Stimulated activated naive CD8-positive, alpha-beta T cell treated with anti-CD3 and anti-CD28 coated beads, Interleukin-15, amount 100 ng/mL, for 72 hours (primary cell): ENCODE measurements around the gene OR2A12.
"Not testable (repeated sequence)": the region's sequence is repeated elsewhere in the genome, so short reads cannot be mapped to it uniquely, and the experiment has no call there.

Experiments
- ATAC-seq: fragments of 150-1000 bp; cut with Tn5 transposase; 2 replicates; pipeline ENCODE4 v1.10.0; 2021; ENCODE audit warnings: mild to moderate bottlenecking, moderate library complexity
- DNase-seq, 2 donors: peaks; one replicate each; pipeline ENCODE4 v3.0.0; 2021 to 2022
- H3K27ac Mint-ChIP-seq, 2 donors: one replicate each; pipeline ENCODE4 v1.8.0; 2022; ENCODE audit warnings: mild to moderate bottlenecking in 2 of 2, mixed read lengths in 2 of 2, moderate library complexity in 2 of 2
- H3K27me3 Mint-ChIP-seq: one replicate; pipeline ENCODE4 v1.8.0; 2022; ENCODE audit warnings: mixed read lengths
- H3K4me1 Mint-ChIP-seq: one replicate; pipeline ENCODE4 v1.8.0; 2022; ENCODE audit warnings: mild to moderate bottlenecking, mixed read lengths
- H3K4me3 Mint-ChIP-seq, 2 donors: one replicate each; pipeline ENCODE4 v1.8.0; 2022; ENCODE audit warnings: mild to moderate bottlenecking in 2 of 2, mixed read lengths in 2 of 2, moderate library complexity in 1 of 2
- H3K9me3 Mint-ChIP-seq, 2 donors: one replicate each; pipeline ENCODE4 v1.8.0; 2022; ENCODE audit warnings: mixed read lengths in 2 of 2

The OR2A12 gene

DNA sequence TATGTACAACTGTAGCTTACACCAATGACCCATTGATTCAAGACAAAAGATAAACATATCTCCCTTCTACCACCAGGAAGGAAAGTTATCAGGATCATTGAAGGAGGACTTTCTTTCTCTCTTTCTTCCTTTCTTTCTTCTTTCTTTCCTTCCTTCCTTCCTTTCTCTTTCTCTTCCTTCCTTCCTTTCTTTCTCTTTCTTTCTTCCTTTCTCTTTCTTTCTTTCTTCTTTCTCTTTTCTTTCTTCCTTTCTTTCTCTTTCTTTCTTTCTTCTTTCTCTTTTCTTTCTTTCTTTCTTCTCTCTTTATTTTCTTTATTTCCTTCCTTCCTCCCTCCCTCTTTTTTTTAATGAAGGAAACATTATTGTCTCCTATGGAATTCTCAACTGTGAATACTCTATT, 12.7 kb downstream of the OR2A12 start:
- Mint-ChIP-seq H3K4me1 (no peaks in the 10 kb centered on the region), H3K27ac (no peak overlapping the region), H3K9me3 (no peaks in the 10 kb centered on the region), H3K4me3 (no peak overlapping the region), H3K27me3 (no peaks in the 10 kb centered on the region)
- no peak for ATAC-seq
- no peak for DNase-seq

DNA sequence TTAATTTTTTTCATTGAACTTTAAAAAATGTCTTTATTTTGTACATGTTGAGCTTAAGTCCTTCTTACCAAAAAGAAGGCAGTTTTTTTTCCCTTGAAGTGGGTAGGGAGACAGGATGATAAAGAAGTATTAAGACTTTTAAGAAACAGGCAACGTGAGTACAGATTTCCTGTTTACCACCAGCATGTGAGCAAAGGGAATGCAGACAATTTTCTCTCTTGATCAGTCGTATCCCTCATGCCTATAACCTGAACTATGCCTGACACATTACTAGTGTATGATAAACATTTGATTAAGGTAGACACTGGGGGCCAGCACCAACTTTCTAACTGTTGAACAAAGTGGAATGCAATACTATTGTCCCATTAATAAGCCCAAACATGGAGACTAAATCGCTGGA, 14.5 kb downstream of the OR2A12 start:
- Mint-ChIP-seq H3K27ac (no peak overlapping the region), H3K4me1 (no peaks in the 10 kb centered on the region), H3K9me3 (no peaks in the 10 kb centered on the region), H3K27me3 (no peaks in the 10 kb centered on the region), H3K4me3 (no peak overlapping the region)
- DNase-seq: no peak
- ATAC-seq: no peak

DNA sequence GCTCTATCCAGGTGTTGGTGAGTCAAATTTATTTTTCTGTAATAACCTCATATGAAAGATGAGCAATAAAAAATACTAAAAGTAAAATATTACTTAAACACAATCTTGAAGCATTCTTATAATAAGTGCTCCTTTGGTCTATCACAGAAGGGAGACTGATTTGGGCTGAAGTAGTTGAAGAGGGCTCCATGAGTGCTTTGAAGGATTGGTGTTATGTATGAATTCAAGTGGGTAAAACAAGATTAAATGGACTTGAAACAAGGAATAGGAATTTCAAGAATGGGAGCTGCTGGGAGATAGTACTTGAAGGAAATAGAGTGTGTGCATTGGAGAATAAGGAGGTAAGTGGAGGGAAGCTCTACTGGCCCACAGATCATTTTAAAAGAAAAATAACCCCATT, 16.0 kb downstream of the OR2A12 start:
- Mint-ChIP-seq H3K9me3 (no peaks in the 10 kb centered on the region), H3K27me3 (no peaks in the 10 kb centered on the region), H3K4me3 (no peak overlapping the region), H3K27ac (no peak overlapping the region), H3K4me1 (no peaks in the 10 kb centered on the region)
- no peak for DNase-seq
- ATAC-seq: no peak

DNA sequence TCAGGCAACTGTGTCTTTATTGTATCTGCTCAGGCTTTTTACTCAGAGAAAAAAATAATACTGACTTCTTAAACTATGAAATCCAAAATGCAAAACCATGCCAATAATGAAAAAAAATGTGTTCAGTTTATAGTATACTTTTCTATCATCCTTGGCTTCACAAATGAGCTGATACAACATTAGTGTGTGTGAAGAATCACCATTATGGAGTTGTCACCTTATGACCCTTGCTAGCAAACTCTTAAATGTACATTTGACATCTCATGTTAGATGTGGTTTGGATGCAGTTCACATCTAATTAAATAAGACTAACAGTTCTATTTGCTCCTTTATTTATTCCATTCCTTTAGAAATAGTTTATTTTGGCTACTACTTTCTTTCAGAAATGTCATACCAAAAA, 19.1 kb downstream of the OR2A12 start:
- Mint-ChIP-seq H3K4me1 (no peaks in the 10 kb centered on the region), H3K27me3 (no peaks in the 10 kb centered on the region)

DNA sequence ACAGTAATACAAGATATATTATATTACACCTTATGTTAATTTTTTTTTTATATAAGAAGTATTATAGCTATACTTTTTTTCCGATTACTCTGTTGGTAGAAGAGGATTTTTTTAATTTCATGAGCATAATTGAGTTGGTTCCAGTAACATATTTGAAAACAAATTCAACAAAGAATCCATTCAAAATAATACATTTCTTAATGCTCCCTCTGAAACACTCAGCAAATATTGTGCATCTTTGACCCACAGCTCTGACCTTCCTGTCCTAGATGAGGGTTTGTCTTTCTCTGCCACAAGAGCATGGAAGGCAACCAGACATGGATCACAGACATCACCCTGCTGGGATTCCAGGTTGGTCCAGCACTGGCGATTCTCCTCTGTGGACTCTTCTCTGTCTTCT, 23.2 kb downstream of the OR2A12 start, which contains the start of gene OR2A2:
Gene OR2A2, plus strand, starts transcription at position 301 of the 400 bp plus-strand sequence. Its CDS starts 0 bp downstream, at position 301.
- peaks cover 8% of the 10 kb centered on the region for H3K27me3 Mint-ChIP-seq
- ATAC-seq: no peak

More for the DNA sequence above, 19.1 kb downstream of the OR2A12 start:
- Mint-ChIP-seq H3K4me3 (no peak overlapping the region), H3K27ac (no peak overlapping the region), H3K9me3 (no peaks in the 10 kb centered on the region)
- ATAC-seq: no peak
- no peak for DNase-seq

DNA sequence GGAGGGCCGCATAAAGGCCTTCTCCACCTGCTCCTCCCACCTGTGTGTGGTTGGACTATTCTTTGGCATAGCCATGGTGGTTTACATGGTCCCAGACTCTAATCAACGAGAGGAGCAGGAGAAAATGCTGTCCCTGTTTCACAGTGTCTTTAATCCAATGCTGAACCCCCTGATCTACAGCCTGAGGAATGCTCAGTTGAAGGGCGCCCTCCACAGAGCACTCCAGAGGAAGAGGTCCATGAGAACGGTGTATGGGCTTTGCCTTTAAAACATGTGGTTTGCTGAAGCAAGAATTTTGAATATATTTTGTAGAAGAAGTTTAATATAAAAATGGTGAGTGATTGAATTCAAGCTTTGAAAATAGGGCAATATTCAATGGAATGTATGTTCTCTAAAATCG, 24.2 kb downstream of the OR2A12 start:
- Mint-ChIP-seq H3K4me3 (no peak overlapping the region), H3K27me3 (peaks cover 8% of the 10 kb centered on the region), H3K27ac (no peak overlapping the region), H3K9me3 (no peaks in the 10 kb centered on the region), H3K4me1 (no peaks in the 10 kb centered on the region)
- no peak for DNase-seq
- ATAC-seq: no peak

More for the DNA sequence above, 23.2 kb downstream of the OR2A12 start, which contains the start of gene OR2A2:
- Mint-ChIP-seq H3K27ac (peak within 1 kb of the TSS in 1 of 2 donors; percentile 23), H3K4me1 (no peaks in the 10 kb centered on the region), H3K4me3 (no peak within 1 kb of the TSS), H3K9me3 (no peaks in the 10 kb centered on the region)
- DNase-seq: no peak

DNA sequence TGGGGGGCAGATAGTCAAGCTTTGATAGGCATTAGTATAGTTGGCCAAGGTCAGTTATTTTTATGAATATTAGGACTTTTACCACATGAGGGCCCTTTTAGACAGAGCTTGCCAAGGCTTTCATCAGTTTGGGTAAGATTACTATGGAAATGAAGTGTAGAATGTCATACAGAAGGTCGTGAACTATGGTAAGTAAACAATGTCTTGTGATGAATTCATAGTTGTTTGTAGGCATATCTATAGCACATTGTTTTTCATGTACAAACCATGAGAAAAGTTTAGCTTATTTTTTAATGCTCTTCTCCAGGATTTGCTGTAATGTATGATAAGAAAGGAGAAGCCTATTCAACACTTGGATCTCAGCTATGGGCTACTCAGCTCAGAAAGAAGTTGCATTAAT, 27.6 kb downstream of the OR2A12 start:
- DNase-seq: no peak
- Mint-ChIP-seq H3K9me3 (no peaks in the 10 kb centered on the region), H3K27ac (no peak overlapping the region), H3K27me3 (peaks cover 8% of the 10 kb centered on the region), H3K4me3 (no peak overlapping the region), H3K4me1 (no peaks in the 10 kb centered on the region)
- no peak for ATAC-seq

DNA sequence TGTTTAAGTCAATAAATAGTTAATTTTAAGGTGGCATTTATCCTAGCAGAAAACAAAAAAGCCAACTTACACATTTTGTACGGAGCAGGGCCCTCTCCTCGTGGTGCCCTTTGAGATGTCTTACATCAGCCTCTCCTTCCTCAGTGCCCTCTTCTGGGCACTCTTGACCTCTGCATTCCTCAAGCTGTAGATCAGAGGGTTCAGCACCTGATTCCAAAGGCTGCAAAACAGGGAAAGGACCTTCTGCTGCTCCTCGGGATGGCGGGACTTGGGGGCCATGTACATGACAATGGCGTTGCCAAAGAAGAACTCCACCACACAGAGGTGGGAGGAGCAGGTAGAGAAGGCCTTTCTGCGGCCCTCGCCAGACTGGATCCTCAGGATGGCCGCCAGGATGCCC, 32.3 kb downstream of the OR2A12 start:
- H3K4me3 Mint-ChIP-seq: no peak overlapping the region
- DNase-seq: no peak
- no peak for ATAC-seq

DNA sequence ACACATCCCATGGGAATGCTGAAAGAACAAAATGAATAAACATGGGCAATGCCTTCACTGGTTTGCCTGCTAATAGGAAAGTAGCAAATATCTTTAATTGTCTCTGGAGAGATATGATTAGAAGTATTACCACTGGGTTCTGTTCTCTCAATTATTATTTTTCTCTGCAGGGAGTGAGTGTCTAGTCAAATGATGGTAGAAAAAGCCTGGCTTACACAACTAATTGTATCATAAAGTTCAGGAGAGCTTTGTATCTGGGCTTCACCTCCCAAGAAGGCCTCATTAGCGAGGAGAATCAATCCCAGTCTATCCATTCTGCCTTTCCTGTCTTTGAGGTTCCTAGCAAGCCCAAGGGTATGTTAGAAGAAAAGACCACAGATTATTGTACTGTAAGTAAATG, 36.8 kb downstream of the OR2A12 start, which contains the start of gene OR2A14:
Gene OR2A14, plus strand, starts transcription at position 301 of the 400 bp plus-strand sequence. CDS start 5,937 bp downstream, outside the sequence.
- H3K27ac Mint-ChIP-seq: no peak within 1 kb of the TSS
- DNase-seq (no peak), ATAC-seq (no peak)
- H3K9me3 Mint-ChIP-seq: no peaks in the 10 kb centered on the region
- H3K4me1 Mint-ChIP-seq: peaks cover 11% of the 10 kb centered on the region
- H3K27me3 Mint-ChIP-seq: no peaks in the 10 kb centered on the region
- no peak within 1 kb of the TSS for H3K4me3 Mint-ChIP-seq

More for the DNA sequence above, 32.3 kb downstream of the OR2A12 start:
- Mint-ChIP-seq H3K27me3 (peaks cover 5% of the 10 kb centered on the region), H3K4me1 (no peaks in the 10 kb centered on the region), H3K27ac (no peak overlapping the region), H3K9me3 (no peaks in the 10 kb centered on the region)

DNA sequence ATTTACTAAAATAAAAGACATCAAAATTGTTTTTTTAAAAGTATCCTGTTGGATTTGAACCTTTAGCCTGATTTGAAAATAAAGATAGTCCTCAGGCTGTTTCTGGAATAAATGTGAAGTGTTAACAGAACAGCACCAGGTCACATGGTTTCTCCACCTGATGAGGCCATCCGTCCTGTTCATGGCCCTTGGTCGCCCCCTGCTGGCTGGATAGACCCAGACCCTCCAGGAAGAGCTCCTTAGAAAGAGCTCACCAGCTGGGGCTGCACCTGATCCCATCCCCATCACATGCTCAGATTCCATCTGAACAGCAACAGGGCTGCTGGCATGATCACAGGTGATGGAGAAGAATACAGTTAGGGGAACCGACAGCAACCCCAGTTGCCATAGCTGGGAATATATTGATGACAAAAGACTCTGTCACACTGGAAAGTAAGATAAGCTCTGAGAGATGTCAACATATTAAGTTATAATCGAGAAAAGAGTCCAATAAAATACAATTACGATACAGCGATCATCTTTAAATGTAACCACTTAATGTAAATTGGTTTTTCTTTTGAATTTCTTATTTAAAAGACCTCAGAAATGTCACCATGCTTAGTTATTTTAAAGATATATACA, 41.7 kb downstream of the OR2A12 start:
- ATAC-seq: peak; percentile 96
- H3K4me1 Mint-ChIP-seq: peaks cover 13% of the 10 kb centered on the region
- H3K9me3 Mint-ChIP-seq: no peaks in the 10 kb centered on the region
- H3K4me3 Mint-ChIP-seq: no peak overlapping the region
- H3K27ac Mint-ChIP-seq: no peak overlapping the region
- peak; percentile 82 to 87 for DNase-seq
- H3K27me3 Mint-ChIP-seq: no peaks in the 10 kb centered on the region

DNA sequence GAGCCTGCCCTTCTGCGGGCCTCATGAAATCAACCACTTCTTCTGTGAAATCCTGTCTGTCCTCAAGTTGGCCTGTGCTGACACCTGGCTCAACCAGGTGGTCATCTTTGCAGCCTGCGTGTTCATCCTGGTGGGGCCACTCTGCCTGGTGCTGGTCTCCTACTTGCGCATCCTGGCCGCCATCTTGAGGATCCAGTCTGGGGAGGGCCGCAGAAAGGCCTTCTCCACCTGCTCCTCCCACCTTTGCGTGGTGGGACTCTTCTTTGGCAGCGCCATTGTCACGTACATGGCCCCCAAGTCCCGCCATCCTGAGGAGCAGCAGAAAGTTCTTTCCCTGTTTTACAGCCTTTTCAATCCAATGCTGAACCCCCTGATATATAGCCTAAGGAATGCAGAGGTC, 43.5 kb downstream of the OR2A12 start:
- not testable (repeated sequence) for H3K27me3 Mint-ChIP-seq, H3K27ac Mint-ChIP-seq, H3K9me3 Mint-ChIP-seq, DNase-seq, H3K4me3 Mint-ChIP-seq, ATAC-seq
- H3K4me1 Mint-ChIP-seq: peaks cover 13% of the 10 kb centered on the region

DNA sequence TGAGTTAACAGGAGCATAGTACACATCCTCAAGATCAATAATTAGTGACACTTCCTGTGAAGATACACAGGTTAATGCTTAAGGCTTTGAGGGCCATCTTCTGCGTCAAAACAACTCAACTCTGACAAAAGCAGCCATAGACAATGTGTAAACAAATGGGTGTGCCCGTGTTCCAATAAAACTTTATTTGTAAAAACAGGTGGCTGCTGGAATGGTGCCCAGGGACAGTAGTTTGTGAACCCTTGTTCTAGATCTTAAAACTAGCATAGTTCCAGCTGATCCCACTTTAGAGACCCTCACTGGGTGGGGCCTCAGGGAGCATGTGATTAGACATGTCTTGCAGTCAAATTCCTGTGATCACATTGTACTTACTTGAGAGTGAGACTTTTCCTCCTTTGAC, 44.7 kb downstream of the OR2A12 start:
- DNase-seq (no peak), ATAC-seq (no peak)
- peaks cover 13% of the 10 kb centered on the region for H3K4me1 Mint-ChIP-seq
- H3K27me3 Mint-ChIP-seq: no peaks in the 10 kb centered on the region
- H3K27ac Mint-ChIP-seq: no peak overlapping the region
- no peaks in the 10 kb centered on the region for H3K9me3 Mint-ChIP-seq
- no peak overlapping the region for H3K4me3 Mint-ChIP-seq

DNA sequence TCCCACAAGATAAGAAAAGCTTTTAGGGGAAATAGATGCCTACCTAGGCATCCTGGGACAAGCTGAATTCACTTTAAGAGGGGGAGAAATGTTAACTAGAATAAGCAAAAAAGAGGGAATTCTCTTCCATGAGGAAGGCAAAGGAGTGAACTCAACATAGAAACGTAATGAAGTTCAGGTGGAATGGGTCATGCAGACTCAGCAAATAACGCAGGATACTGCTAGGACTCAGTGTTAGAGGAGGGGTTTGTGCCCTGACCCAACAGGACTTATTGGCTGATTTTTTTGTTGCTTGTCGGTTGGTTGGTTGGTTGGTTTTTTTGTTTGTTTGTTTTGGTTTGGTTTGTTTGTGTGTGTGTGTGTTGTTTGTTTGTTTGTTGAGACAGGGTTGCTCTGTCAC, 46.2 kb downstream of the OR2A12 start:
- DNase-seq (no peak), ATAC-seq (no peak)
- Mint-ChIP-seq H3K27ac (no peak overlapping the region), H3K27me3 (no peaks in the 10 kb centered on the region), H3K4me1 (peaks cover 5% of the 10 kb centered on the region), H3K4me3 (no peak overlapping the region), H3K9me3 (no peaks in the 10 kb centered on the region)

DNA sequence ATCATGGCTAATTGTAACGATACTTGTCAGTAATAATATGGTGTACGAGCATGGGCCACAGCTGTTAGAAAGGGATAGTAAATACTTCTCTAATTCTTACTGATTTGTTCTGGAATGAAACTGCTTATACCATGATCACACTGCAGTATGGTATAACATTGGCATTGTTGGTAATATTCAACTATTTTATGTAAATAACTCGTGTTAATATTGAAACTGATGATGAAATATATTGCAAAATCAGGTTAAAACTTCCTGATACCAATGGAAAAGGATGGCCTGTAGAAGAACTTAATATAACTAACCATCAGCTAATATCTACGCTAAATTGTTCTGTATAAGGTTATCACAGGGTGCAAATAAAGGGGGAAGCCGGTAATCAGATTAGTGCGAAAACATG, 47.2 kb downstream of the OR2A12 start:
- Mint-ChIP-seq H3K27me3 (no peaks in the 10 kb centered on the region), H3K4me3 (no peak overlapping the region), H3K9me3 (no peaks in the 10 kb centered on the region), H3K4me1 (no peaks in the 10 kb centered on the region), H3K27ac (no peak overlapping the region)
- DNase-seq (no peak), ATAC-seq (no peak)

DNA sequence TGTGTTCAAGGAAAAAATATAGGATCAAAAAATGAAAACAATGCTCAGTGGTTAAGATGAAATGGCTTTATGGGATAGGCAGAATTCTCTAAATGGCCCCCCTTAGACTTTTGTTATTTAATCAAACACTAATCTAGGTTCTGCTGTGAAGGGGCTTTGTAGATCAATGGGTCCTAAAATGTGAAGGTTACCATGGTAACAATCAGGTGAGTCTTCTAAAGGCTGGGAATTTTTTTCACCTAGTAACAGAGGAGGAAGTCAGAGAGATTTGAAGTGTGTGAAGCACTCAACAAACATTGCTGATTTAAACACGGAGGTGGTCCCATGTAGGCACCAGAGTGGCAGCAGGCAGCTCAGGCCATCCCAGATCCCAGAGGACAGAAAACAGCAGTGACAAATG, 48.0 kb downstream of the OR2A12 start:
- Mint-ChIP-seq H3K27ac (no peak overlapping the region), H3K27me3 (no peaks in the 10 kb centered on the region), H3K4me3 (no peak overlapping the region), H3K4me1 (no peaks in the 10 kb centered on the region), H3K9me3 (no peaks in the 10 kb centered on the region)
- ATAC-seq (no peak), DNase-seq (no peak)

DNA sequence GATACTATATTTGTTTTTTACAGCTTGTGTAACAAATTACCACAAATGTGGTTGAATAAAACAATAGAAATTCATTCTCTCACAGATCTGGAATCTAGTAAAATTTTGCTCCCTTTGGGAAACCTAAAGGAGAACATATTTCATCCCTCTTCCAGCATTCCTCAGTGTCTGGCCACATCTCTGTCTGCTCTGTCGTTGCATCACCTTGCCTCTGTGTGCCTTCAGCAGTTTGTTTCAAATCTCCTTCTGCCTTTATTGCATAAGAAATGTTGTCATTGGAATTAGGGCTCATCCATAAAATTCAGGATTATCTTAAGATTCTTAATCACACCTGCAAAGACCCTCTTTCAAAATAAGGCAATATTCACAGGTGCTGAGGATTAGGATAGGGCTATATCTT, 51.4 kb downstream of the OR2A12 start:
- H3K4me3 Mint-ChIP-seq: no peak overlapping the region
- no peaks in the 10 kb centered on the region for H3K27me3 Mint-ChIP-seq
- ATAC-seq: no peak
- no peaks in the 10 kb centered on the region for H3K4me1 Mint-ChIP-seq
- H3K27ac Mint-ChIP-seq: no peak overlapping the region
- DNase-seq: no peak
- H3K9me3 Mint-ChIP-seq: no peaks in the 10 kb centered on the region

DNA sequence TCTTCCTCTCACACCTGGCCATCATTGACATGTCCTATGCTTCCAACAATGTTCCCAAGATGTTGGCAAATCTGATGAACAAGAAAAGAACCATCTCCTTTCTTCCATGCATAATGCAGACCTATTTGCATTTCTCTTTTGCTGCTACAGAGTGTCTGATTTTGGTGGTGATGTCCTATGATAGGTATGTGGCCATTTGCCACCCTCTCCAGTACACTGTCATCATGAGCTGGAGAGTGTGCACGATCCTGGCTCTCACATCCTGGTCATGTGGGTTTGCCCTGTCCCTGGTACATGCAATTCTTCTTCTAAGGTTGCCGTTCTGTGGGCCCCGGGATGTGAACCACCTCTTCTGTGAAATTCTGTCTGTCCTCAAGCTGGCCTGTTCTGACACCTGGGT, 56.1 kb downstream of the OR2A12 start:
- H3K4me1 Mint-ChIP-seq: no peaks in the 10 kb centered on the region
- H3K27me3 Mint-ChIP-seq: no peaks in the 10 kb centered on the region
- no peak overlapping the region for H3K27ac Mint-ChIP-seq
- DNase-seq: no peak
- ATAC-seq: no peak
- H3K9me3 Mint-ChIP-seq: peaks cover 4 to 10% of the 10 kb centered on the region in 2 donors
- no peak overlapping the region for H3K4me3 Mint-ChIP-seq
